ENCODE results near the gene FERMT2.
"Not testable (repeated sequence)": the region's sequence is repeated elsewhere in the genome, so short reads cannot be mapped to it uniquely, and the experiment has no call there.

Gene FERMT2

GRCh38 chr14:52900731-52901130 is 50.1 kb downstream of the FERMT2 start:
- no peak for DNase-seq

DNA sequence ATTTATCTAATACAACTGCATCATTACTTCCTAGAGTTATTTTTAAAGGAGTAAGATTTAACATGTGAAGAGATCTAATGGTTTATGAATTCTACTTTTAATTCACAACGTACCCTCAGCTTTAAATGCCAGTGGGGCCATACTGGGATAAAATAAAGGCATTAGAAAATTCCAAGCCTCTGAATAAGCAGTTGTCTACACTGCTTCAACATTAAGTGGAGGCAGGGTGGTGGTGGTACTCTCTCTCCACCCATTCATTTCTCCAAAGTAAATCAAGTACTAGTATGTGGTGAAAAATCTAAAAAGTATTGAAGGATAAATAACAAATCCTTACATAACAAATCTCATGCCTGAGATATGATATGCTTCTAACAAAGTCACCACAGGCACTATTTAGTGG is 52.4 kb downstream of the FERMT2 start:
- no peak for DNase-seq

GRCh38 chr14:52895000-52895399 is 55.9 kb downstream of the FERMT2 start:
- peak; percentile 49 for DNase-seq

- no peak for DNase-seq
Measured at GRCh38 chr14:52891800-52892199, 59.0 kb downstream of the FERMT2 start.

- no peak for DNase-seq
Measured at GRCh38 chr14:52888839-52889838, 61.7 kb downstream of the FERMT2 start.

DNA sequence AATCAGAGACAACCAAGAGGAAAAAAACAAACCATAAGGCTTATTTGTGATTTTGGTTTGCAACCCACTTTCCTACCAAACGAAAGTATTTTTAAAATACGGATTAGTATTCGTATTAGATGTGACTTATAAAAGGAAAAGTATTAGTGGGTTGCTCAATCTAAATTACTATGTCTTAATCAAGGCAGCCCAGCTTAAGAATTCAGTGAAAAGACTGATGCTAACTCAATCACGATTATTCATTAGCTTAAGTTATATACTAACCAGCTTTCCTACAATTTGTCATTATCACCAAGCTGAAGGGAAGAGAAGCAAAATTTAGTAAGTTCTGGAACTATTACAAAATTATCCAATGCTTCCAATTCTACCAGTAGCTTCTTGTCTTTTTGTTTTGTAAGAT is 62.7 kb downstream of the FERMT2 start:
- DNase-seq, result no peak

GRCh38 chr14:52885230-52885629 is 65.6 kb downstream of the FERMT2 start:
- no peak for DNase-seq

DNA sequence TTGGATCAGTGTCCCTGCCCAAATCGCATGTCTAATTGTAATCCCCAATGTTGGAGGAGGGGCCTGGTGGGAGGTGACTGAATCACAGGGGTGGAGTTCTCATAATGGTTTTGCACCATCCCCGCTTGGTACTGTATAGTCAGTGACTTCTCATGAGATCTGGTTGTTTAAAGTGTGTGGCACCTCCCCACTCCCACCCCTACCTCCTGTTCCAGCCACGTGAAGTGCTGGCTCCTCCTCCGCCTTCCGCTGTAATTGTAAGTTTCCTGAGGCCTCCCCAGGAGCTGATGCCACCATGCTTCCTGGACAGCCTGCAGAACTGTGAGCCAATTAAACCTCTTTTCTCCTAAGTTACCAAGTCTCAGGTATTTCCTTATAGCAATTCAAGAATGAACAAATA is 67.2 kb downstream of the FERMT2 start:
- no peak for DNase-seq

GRCh38 chr14:52882824-52883223 is 68.0 kb downstream of the FERMT2 start:
- DNase-seq, result no peak

DNA sequence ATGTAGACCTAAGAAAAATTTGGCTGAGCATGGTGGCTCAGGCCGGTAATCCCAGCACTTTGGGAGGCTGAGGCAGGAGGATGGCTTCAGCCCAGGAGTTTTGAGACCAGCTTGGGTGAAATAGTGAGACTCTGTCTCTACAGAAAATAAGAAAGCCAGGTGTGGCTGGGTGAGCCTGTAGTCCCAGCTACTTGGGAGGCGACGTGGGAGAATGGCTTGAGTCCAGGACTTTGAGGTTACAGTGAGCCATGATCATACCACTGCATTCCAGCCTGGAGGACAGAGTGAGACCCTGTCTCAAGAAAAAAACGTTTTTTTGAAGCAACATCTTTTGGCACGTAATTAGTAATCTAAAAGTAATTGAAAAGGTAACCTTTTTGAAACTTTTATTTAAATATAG is 70.9 kb downstream of the FERMT2 start:
- DNase-seq, result peak; percentile 32

DNA sequence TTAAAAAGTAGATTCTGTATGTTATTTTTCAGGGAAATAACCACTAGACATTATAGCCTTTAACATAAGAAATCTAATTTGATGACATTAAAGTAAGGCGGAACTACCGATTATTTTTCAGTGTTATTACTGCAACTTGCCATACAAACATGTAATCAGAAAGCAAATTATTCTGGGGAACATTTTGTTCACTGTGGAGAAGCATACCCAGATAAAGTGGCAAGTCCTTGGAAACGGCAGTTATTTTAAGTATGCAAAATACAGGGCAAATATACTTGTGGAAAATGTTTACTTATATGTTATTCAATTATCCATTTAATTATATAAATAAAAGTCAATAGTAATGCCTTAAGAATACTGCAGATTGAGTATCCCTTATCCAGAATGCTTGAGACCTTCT is 71.9 kb downstream of the FERMT2 start:
- DNase-seq, result no peak

GRCh38 chr14:52878469-52878868 is 72.4 kb downstream of the FERMT2 start:
- DNase-seq, result no peak

GRCh38 chr14:52877628-52878027 is 73.2 kb downstream of the FERMT2 start:
- DNase-seq, result no peak

GRCh38 chr14:52876806-52877205 is 74.0 kb downstream of the FERMT2 start:
- DNase-seq, result no peak

GRCh38 chr14:52876311-52876710 is 74.5 kb downstream of the FERMT2 start:
- no peak for DNase-seq

DNA sequence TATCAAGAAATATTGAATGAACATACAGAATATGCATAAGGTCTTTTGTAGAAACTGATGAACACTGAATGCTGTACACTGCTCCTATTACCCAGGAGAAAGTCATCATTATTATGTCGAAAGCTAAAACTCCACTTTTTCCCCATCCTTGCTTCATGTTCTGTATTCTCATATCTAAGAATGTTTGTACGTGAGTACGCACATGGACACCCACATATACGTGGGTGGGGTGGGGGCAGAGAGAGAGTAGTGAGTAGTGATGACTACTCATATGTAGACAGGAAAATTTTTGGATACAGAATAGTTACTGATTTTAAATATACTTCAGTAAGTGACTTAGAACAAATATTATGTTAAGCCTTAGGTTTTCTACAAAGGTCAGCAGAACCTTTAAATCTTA is 75.1 kb downstream of the FERMT2 start:
- no peak for DNase-seq

DNA sequence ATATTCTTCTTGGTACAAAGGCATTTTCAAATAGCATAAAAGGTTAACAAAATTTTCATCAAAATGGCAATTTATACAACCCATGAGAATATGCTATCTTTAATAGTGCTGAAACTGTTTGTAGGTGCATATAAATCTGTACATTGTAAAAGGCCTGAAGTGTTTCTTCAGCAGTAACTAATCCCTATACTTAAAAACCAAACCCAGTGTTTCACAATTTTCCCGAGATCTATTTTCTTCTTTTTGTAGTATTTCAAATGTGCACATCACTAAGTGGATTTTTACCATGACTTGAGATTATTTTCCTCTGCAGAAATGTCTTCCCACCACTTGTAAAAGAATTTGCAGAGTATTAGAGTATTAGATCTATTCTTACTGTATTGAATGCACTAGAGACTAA is 76.5 kb downstream of the FERMT2 start:
- DNase-seq, result no peak

DNA sequence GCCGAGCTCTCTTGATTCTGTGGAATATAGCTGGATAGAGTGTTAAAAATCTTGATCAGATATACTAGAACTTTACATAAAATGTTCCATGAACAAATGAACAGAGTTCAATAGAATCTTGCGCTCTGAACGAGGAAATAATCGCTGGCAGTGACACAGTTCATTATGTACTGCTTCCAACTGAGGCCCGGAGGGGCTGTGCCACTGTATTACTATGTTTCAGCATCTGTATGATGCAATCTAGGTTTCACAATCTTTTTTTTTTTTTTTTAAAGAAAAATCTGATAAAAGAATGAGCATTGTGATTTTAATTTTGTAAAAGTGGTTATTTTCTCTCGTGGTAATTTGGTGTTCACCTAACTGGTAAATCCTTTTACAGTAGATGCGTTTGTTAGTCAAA is 77.2 kb downstream of the FERMT2 start:
- no peak for DNase-seq

GRCh38 chr14:52873065-52873464 is 77.8 kb downstream of the FERMT2 start:
- no peak for DNase-seq

DNA sequence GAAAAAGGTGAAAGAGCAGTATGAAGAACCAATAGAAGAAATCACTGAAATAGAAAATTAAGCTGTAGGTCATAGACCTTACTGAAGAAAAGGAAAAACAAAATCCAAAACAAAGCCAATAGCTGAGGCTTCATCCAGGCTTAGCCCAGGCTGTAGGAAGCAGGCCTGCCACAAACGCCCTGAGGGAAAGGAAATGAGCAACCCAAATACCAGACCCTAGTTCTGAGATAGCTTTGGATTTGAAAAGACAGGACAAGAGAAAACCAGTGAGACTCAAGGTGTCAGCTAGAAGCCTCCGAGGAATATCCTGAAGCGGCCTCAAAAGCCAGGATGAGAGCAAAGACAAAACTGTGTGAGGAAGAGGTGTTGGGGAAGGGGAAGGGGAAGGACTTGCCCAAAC is 79.2 kb downstream of the FERMT2 start:
- no peak for DNase-seq

GRCh38 chr14:52868911-52869618 is 81.8 kb downstream of the FERMT2 start:
- DNase-seq, result no peak

GRCh38 chr14:52864893-52865292 is 86.0 kb downstream of the FERMT2 start:
- DNase-seq, result not testable (repeated sequence)

DNA sequence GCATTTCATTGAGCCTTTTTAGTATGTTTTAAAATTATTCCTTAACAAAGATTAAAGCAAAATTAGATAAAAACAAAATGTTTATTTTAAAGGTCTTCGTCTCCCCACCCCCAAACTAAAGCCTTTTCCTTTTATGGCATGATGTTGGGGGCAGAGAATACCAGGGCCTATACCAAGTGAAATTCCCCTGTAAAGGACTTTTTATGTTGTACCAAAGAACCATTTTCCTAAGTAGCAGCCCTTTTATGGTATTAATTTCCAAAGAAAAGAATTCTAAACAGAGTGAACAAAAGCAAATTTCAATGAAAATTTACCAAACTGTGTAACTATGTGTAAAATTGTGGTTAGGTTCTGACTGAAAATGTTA is 87.5 kb downstream of the FERMT2 start:
- no peak for DNase-seq

GRCh38 chr14:52862632-52863333 is 88.1 kb downstream of the FERMT2 start:
- peak; percentile 61 for DNase-seq
